H9 (cell line): ENCODE results near the gene ZNF860. TPM values are rescaled to one million over a fixed set of nuclear protein-coding genes. Genes with fewer than 3 reads are reported as not detected.

Source experiments
- DNase-seq: peaks from one replicate; pipeline ENCODE4 v3.0.0-alpha.2; 2017
- H2AFZ ChIP-seq: one replicate; pipeline ENCODE4 v1.6.1; 2013; ENCODE audit warnings: mild to moderate bottlenecking, low read length, control low read depth, moderate library complexity
- H2AK5ac ChIP-seq: 2 replicates; pipeline ENCODE4 v1.6.1; 2013; ENCODE audit warnings: low read length, control low read depth, mixed read lengths; ENCODE audit not compliant: insufficient read length
- H2BK120ac ChIP-seq: one replicate; pipeline ENCODE4 v1.6.1; 2013; ENCODE audit warnings: low read depth, mild to moderate bottlenecking, low read length, control low read depth, inconsistent platforms; ENCODE audit not compliant: poor library complexity, severe bottlenecking
- H2BK12ac ChIP-seq: 2 replicates; pipeline ENCODE4 v1.6.1; 2013; ENCODE audit warnings: low read length, control low read depth, mixed read lengths, low read depth; ENCODE audit not compliant: insufficient read length
- H2BK15ac ChIP-seq: 2 replicates; pipeline ENCODE4 v1.6.1; 2013; ENCODE audit warnings: low read depth, low read length, control low read depth
- H2BK20ac ChIP-seq: one replicate; pipeline ENCODE4 v1.6.1; 2013; ENCODE audit warnings: low read depth, mild to moderate bottlenecking, low read length, control low read depth, inconsistent platforms; ENCODE audit not compliant: poor library complexity, severe bottlenecking
- H2BK5ac ChIP-seq: 2 replicates; pipeline ENCODE4 v1.6.1; 2013; ENCODE audit warnings: low read length, control low read depth, mixed read lengths; ENCODE audit not compliant: insufficient read length
- H3K14ac ChIP-seq: 2 replicates; pipeline ENCODE4 v1.6.1; 2013; ENCODE audit warnings: low read length, control low read depth; ENCODE audit not compliant: insufficient read depth
- H3K18ac ChIP-seq: 2 replicates; pipeline ENCODE4 v1.6.1; 2013; ENCODE audit warnings: low read depth, mild to moderate bottlenecking, mixed read lengths, low read length, control low read depth; ENCODE audit not compliant: insufficient read length
- H3K23ac ChIP-seq: 2 replicates; pipeline ENCODE4 v1.6.1; 2013; ENCODE audit warnings: low read length, control low read depth, mixed read lengths, low read depth; ENCODE audit not compliant: insufficient read length
- H3K23me2 ChIP-seq: 2 replicates; pipeline ENCODE4 v1.6.1; 2013; ENCODE audit warnings: low read depth, mild to moderate bottlenecking, mixed read lengths, low read length, control low read depth; ENCODE audit not compliant: insufficient read length, poor library complexity, severe bottlenecking
- H3K27ac ChIP-seq: 2 replicates; pipeline ENCODE4 v1.5.1; 2013; ENCODE audit warnings: low read length, control low read depth, mixed read lengths, low read depth; ENCODE audit not compliant: insufficient read length
- H3K27me3 ChIP-seq: 2 replicates; pipeline ENCODE4 v1.6.1; 2013; ENCODE audit warnings: low read length, control low read depth, inconsistent platforms; ENCODE audit not compliant: insufficient read depth
- H3K4ac ChIP-seq: 2 replicates; pipeline ENCODE4 v1.6.1; 2013; ENCODE audit warnings: low read depth, mild to moderate bottlenecking, control low read depth, inconsistent platforms, low read length, moderate library complexity
- H3K4me1 ChIP-seq: 2 replicates; pipeline ENCODE4 v1.6.1; 2013; ENCODE audit warnings: low read length, control low read depth, inconsistent platforms; ENCODE audit not compliant: insufficient read depth
- H3K4me2 ChIP-seq: 2 replicates; pipeline ENCODE4 v1.6.1; 2013; ENCODE audit warnings: low read length, control low read depth, mixed read lengths; ENCODE audit not compliant: insufficient read length, insufficient read depth
- H3K56ac ChIP-seq: 2 replicates; pipeline ENCODE4 v1.6.1; 2013; ENCODE audit warnings: low read depth, mild to moderate bottlenecking, mixed read lengths, low read length, control low read depth; ENCODE audit not compliant: insufficient read length
- H3K79me1 ChIP-seq: 2 replicates; pipeline ENCODE4 v1.6.1; 2013; ENCODE audit warnings: low read depth, mild to moderate bottlenecking, moderate library complexity, low read length, control low read depth, inconsistent platforms; ENCODE audit not compliant: insufficient read depth, poor library complexity, severe bottlenecking
- H3K79me2 ChIP-seq: 2 replicates; pipeline ENCODE4 v1.6.1; 2013; ENCODE audit warnings: low read length, control low read depth, inconsistent platforms; ENCODE audit not compliant: insufficient read depth
- H3K9ac ChIP-seq: 2 replicates; pipeline ENCODE4 v1.6.1; 2013; ENCODE audit warnings: low read length, control low read depth, mixed read lengths; ENCODE audit not compliant: insufficient read length; ENCODE audit errors: extremely low read depth
- H3K9me3 ChIP-seq: one replicate; pipeline ENCODE4 v1.6.1; 2013; ENCODE audit warnings: low read depth, low read length, inconsistent platforms; ENCODE audit not compliant: control insufficient read depth
- H3T11ph ChIP-seq: one replicate; pipeline ENCODE4 v1.6.1; 2013; ENCODE audit warnings: mild to moderate bottlenecking, low read length, control low read depth, inconsistent platforms
- H4K20me1 ChIP-seq: one replicate; pipeline ENCODE4 v1.6.1; 2013; ENCODE audit not compliant: control insufficient read depth, insufficient read length, insufficient read depth
- H4K5ac ChIP-seq: 2 replicates; pipeline ENCODE4 v1.6.1; 2013; ENCODE audit warnings: low read depth, mild to moderate bottlenecking, mixed read lengths, low read length, control low read depth; ENCODE audit not compliant: insufficient read length
- H4K8ac ChIP-seq: replicated peaks from 2 replicates; pipeline ENCODE4 v1.6.1; 2013; ENCODE audit warnings: low read length, control low read depth, mixed read lengths, low read depth; ENCODE audit not compliant: insufficient read length
- H4K91ac ChIP-seq: 2 replicates; pipeline ENCODE4 v1.6.1; 2013; ENCODE audit warnings: low read depth, mild to moderate bottlenecking, moderate library complexity, mixed read lengths, low read length, control low read depth; ENCODE audit not compliant: insufficient read length
- H3K27ac Mint-ChIP-seq, 3 experiments: 2 replicates in 2 of 3; 3 replicates in 1 of 3; pipeline ENCODE4 v1.8.0; 2020 to 2021; ENCODE audit warnings: mixed read lengths in 3 of 3, mild to moderate bottlenecking in 1 of 3, moderate library complexity in 1 of 3
- H3K27me3 Mint-ChIP-seq: 2 replicates; pipeline ENCODE4 v1.8.0; 2021; ENCODE audit warnings: low read depth, mild to moderate bottlenecking, moderate library complexity, mixed read lengths
- H3K36me3 Mint-ChIP-seq, 3 experiments: 2 replicates in 2 of 3; 3 replicates in 1 of 3; pipeline ENCODE4 v1.8.0; 2020 to 2021; ENCODE audit warnings: low read depth in 3 of 3, mixed read lengths in 3 of 3; ENCODE audit not compliant: insufficient read depth in 1 of 3
- H3K4me1 Mint-ChIP-seq, 2 experiments: 2 replicates each; pipeline ENCODE4 v1.8.0; 2020; ENCODE audit warnings: mixed read lengths in 2 of 2
- H3K4me3 Mint-ChIP-seq, 2 experiments: 2 replicates in 1 of 2; 3 replicates in 1 of 2; pipeline ENCODE4 v1.8.0; 2020 to 2021; ENCODE audit warnings: mild to moderate bottlenecking in 2 of 2, mixed read lengths in 2 of 2, moderate library complexity in 1 of 2
- H3K9me3 Mint-ChIP-seq, 2 experiments: 2 replicates in 1 of 2; 3 replicates in 1 of 2; pipeline ENCODE4 v1.8.0; 2020; ENCODE audit warnings: mild to moderate bottlenecking in 2 of 2, mixed read lengths in 2 of 2, moderate library complexity in 1 of 2
- WGBS: extraction: QIAGEN DNeasy Blood & Tissue Kit; methylation state at CpG from one replicate; pipeline ENCODE4 v1.1.7; 2013; ENCODE audit warnings: missing lambda C conversion rate, low lambda C conversion rate, mixed read lengths; ENCODE audit not compliant: insufficient read length; ENCODE audit errors: extremely low coverage; 5-methylcytosine and 5-hydroxymethylcytosine counted together
- total RNA-seq: library from RNA; stranded (reverse); gene quantifications from 2 replicates; pipeline ENCODE4 v1.2.1, GENCODE V29; 2021
- TF ChIP-seq, protein P1 (sequence below): fragments of 200-600 bp; sonication (generic); conservative IDR thresholded peaks from 3 replicates; pipeline ENCODE4 v1.8.0; 2021; ENCODE audit warnings: antibody characterized with exemption, mild to moderate bottlenecking

The ZNF860 gene
- total RNA-seq, 1 experiment from 2014 or later: 2.6 TPM

DNA sequence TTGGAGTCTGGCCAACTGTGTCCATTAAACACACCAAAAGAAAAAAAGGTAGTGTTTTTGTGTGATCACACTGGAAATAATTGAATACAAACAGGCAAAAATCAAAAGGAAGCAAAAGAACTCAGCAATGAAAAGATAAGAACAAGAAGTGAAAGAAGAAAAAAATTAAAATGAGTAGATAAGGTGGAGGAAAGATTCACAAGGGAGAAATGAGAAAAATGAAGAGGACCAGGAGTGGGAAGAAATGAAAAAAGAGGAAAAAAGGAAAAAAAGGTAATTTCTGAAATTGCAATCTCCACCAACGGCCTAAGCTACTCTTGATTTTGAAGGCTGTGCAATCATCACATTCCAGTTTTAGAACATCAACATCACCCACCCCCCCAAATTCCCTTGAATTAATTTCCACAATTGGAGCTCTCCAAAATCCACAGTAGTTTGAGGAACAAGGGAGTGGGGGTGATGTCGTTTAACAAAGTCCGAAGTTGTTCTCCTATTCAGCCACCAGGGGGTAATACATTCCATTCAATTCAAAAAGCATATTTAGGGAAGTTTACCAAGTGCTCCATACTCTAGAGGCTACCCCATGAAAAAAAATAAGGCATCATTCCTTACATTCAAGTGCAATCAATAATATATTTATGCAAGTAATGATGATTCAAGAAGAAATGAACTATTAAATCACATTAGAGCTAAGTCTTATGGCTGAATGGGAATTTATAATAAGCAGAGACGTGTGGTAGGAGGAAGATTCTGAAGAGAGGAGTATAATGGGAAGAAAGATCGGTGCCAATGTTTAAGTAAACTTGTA, 37.4 kb downstream of the ZNF860 start:
- Histone ChIP-seq H3K9ac (no peak overlapping the region), H3K27me3 (no peaks in the 10 kb centered on the region), H4K5ac (no peak overlapping the region), H2BK120ac (no peak overlapping the region), H3K4me2 (no peak overlapping the region), H2AK5ac (no peak overlapping the region), H2AFZ (no peak overlapping the region), H3T11ph (no peak overlapping the region), H3K27ac (no peak overlapping the region), H2BK5ac (no peak overlapping the region), H3K79me2 (no peaks in the 10 kb centered on the region), H3K23me2 (no peaks in the 10 kb centered on the region), H3K23ac (no peak overlapping the region), H3K4ac (no peak overlapping the region), H4K91ac (no peak overlapping the region), H3K18ac (no peak overlapping the region), H3K9me3 (no peaks in the 10 kb centered on the region), H4K20me1 (no peaks in the 10 kb centered on the region), H3K56ac (no peak overlapping the region), H3K4me1 (no peaks in the 10 kb centered on the region), H2BK15ac (no peak overlapping the region), H2BK20ac (no peak overlapping the region), H2BK12ac (no peak overlapping the region), H3K79me1 (no peaks in the 10 kb centered on the region), H3K14ac (no peak overlapping the region), H4K8ac (no peak overlapping the region)
- Mint-ChIP-seq H3K27me3 (no peaks in the 10 kb centered on the region), H3K4me1 (peaks cover 0 to 5% of the 10 kb centered on the region in 2 experiments; a peak in 2 of 4 replicates), H3K27ac (no peak overlapping the region; a peak in 1 of 7 replicates), H3K4me3 (no peak overlapping the region), H3K9me3 (peaks cover 2 to 4% of the 10 kb centered on the region in 2 experiments; a peak in 3 of 5 replicates), H3K36me3 (no peaks in the 10 kb centered on the region)
- DNase-seq: no peak
- no CpG with 5 or more reads among the region's 5 CpGs for WGBS
- TF ChIP-seq, protein P1, sequence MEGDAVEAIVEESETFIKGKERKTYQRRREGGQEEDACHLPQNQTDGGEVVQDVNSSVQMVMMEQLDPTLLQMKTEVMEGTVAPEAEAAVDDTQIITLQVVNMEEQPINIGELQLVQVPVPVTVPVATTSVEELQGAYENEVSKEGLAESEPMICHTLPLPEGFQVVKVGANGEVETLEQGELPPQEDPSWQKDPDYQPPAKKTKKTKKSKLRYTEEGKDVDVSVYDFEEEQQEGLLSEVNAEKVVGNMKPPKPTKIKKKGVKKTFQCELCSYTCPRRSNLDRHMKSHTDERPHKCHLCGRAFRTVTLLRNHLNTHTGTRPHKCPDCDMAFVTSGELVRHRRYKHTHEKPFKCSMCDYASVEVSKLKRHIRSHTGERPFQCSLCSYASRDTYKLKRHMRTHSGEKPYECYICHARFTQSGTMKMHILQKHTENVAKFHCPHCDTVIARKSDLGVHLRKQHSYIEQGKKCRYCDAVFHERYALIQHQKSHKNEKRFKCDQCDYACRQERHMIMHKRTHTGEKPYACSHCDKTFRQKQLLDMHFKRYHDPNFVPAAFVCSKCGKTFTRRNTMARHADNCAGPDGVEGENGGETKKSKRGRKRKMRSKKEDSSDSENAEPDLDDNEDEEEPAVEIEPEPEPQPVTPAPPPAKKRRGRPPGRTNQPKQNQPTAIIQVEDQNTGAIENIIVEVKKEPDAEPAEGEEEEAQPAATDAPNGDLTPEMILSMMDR: peak; percentile 80
